Stimulated activated naive B cell treated with anti-CD40 and anti-IgM and Interleukin-4, amounts not matched to agents 10 μg/mL and 1 μg/mL and 100 μg/mL, for 72 hours (primary cell): ENCODE results near the gene TCEA3.
"Not testable (repeated sequence)": the region's sequence is repeated elsewhere in the genome, so short reads cannot be mapped to it uniquely, and the experiment has no call there.

Experiments used
- ATAC-seq, 2 donors: fragments of 150-1000 bp; cut with Tn5 transposase; replicated peaks; 2 replicates each; pipeline ENCODE4 v1.10.0; 2021; ENCODE audit warnings: moderate library complexity in 1 of 2
- DNase-seq: peaks from one replicate; pipeline ENCODE4 v3.0.0; 2021
- H3K27ac Mint-ChIP-seq: one replicate; pipeline ENCODE4 v1.8.0; 2022; ENCODE audit warnings: mild to moderate bottlenecking, mixed read lengths
- H3K27me3 Mint-ChIP-seq, 2 donors: one replicate each; pipeline ENCODE4 v1.8.0; 2022; ENCODE audit warnings: mixed read lengths in 2 of 2
- H3K36me3 Mint-ChIP-seq, 2 donors: one replicate each; pipeline ENCODE4 v1.8.0; 2022; ENCODE audit warnings: mixed read lengths in 2 of 2, mild to moderate bottlenecking in 1 of 2
- H3K4me1 Mint-ChIP-seq, 2 donors: one replicate each; pipeline ENCODE4 v1.8.0; 2022; ENCODE audit warnings: mixed read lengths in 2 of 2, mild to moderate bottlenecking in 1 of 2
- H3K4me3 Mint-ChIP-seq, 2 donors: one replicate each; pipeline ENCODE4 v1.8.0; 2022; ENCODE audit warnings: mild to moderate bottlenecking in 2 of 2, mixed read lengths in 2 of 2, moderate library complexity in 1 of 2
- H3K9me3 Mint-ChIP-seq, 2 donors: one replicate each; pipeline ENCODE4 v1.8.0; 2022; ENCODE audit warnings: mixed read lengths in 2 of 2, mild to moderate bottlenecking in 1 of 2

TCEA3 gene

GRCh38 chr1:23381233-23381885 is 43.2 kb downstream of the TCEA3 start:
- Mint-ChIP-seq H3K27ac (no peak overlapping the region), H3K4me1 (peaks cover 4 to 6% of the 10 kb centered on the region in 2 donors), H3K9me3 (no peaks in the 10 kb centered on the region), H3K4me3 (no peak overlapping the region), H3K27me3 (no peaks in the 10 kb centered on the region), H3K36me3 (no peaks in the 10 kb centered on the region)
- DNase-seq (no peak), ATAC-seq (no peak)

- Mint-ChIP-seq H3K4me1 (peaks cover 4 to 6% of the 10 kb centered on the region in 2 donors), H3K27ac (no peak overlapping the region), H3K27me3 (no peaks in the 10 kb centered on the region), H3K4me3 (no peak overlapping the region), H3K9me3 (no peaks in the 10 kb centered on the region), H3K36me3 (no peaks in the 10 kb centered on the region)
- DNase-seq = no peak
- ATAC-seq = no peak
Measured at GRCh38 chr1:23380719-23381118, 43.8 kb downstream of the TCEA3 start.

GRCh38 chr1:23380236-23380635 is 44.3 kb downstream of the TCEA3 start:
- H3K4me3 Mint-ChIP-seq, ATAC-seq, H3K27ac Mint-ChIP-seq, H3K9me3 Mint-ChIP-seq, H3K4me1 Mint-ChIP-seq, H3K27me3 Mint-ChIP-seq, H3K36me3 Mint-ChIP-seq, DNase-seq: not testable (repeated sequence)

- H3K4me1 Mint-ChIP-seq = peaks cover 4 to 6% of the 10 kb centered on the region in 2 donors
- H3K9me3 Mint-ChIP-seq = no peaks in the 10 kb centered on the region
- ATAC-seq = no peak
- peaks cover 3 to 4% of the 10 kb centered on the region in 2 donors for H3K36me3 Mint-ChIP-seq
- no peak for DNase-seq
- no peak overlapping the region for H3K27ac Mint-ChIP-seq
- H3K4me3 Mint-ChIP-seq = no peak overlapping the region
- no peaks in the 10 kb centered on the region for H3K27me3 Mint-ChIP-seq
Measured at GRCh38 chr1:23376890-23377811, 47.4 kb downstream of the TCEA3 start.

- not testable (repeated sequence) for H3K4me3 Mint-ChIP-seq, H3K36me3 Mint-ChIP-seq, H3K9me3 Mint-ChIP-seq, DNase-seq, H3K27ac Mint-ChIP-seq, H3K27me3 Mint-ChIP-seq, ATAC-seq
- H3K4me1 Mint-ChIP-seq = peaks cover 13 to 21% of the 10 kb centered on the region in 2 donors
Measured at GRCh38 chr1:23374079-23374735, 50.3 kb downstream of the TCEA3 start.

GRCh38 chr1:23371987-23372880 is 52.3 kb downstream of the TCEA3 start:
- ATAC-seq = no peak
- no peaks in the 10 kb centered on the region for H3K27me3 Mint-ChIP-seq
- no peak overlapping the region for H3K4me3 Mint-ChIP-seq
- DNase-seq = no peak
- peaks cover 17 to 30% of the 10 kb centered on the region in 2 donors for H3K4me1 Mint-ChIP-seq
- H3K9me3 Mint-ChIP-seq = no peaks in the 10 kb centered on the region
- H3K27ac Mint-ChIP-seq = no peak overlapping the region
- H3K36me3 Mint-ChIP-seq = peaks cover 6 to 9% of the 10 kb centered on the region in 2 donors

- Mint-ChIP-seq H3K27me3 (no peaks in the 10 kb centered on the region), H3K36me3 (peaks cover 7 to 16% of the 10 kb centered on the region in 2 donors), H3K4me1 (peaks cover 22 to 43% of the 10 kb centered on the region in 2 donors), H3K9me3 (no peaks in the 10 kb centered on the region), H3K4me3 (no peak overlapping the region), H3K27ac (no peak overlapping the region)
- ATAC-seq (no peak), DNase-seq (no peak)
Measured at GRCh38 chr1:23370709-23371584, 53.6 kb downstream of the TCEA3 start.

GRCh38 chr1:23370330-23370708 is 54.2 kb downstream of the TCEA3 start:
- no peak overlapping the region for H3K27ac Mint-ChIP-seq
- no peak for DNase-seq
- no peaks in the 10 kb centered on the region for H3K9me3 Mint-ChIP-seq
- peaks cover 22 to 43% of the 10 kb centered on the region in 2 donors for H3K4me1 Mint-ChIP-seq
- H3K36me3 Mint-ChIP-seq = peaks cover 8 to 18% of the 10 kb centered on the region in 2 donors
- no peak overlapping the region for H3K4me3 Mint-ChIP-seq
- ATAC-seq = no peak
- no peaks in the 10 kb centered on the region for H3K27me3 Mint-ChIP-seq

GRCh38 chr1:23369335-23370013 is 55.1 kb downstream of the TCEA3 start, which contains the start of gene ZNF436:
ZNF436 (minus strand) TSS chr1:23369836; CDS start chr1:23368005, 1,831 bp downstream.
- DNase-seq = peak; percentile 3
- H3K36me3 Mint-ChIP-seq = peaks cover 12 to 24% of the 10 kb centered on the region in 2 donors
- no peaks in the 10 kb centered on the region for H3K27me3 Mint-ChIP-seq
- H3K27ac Mint-ChIP-seq = peak within 1 kb of the TSS; percentile 98
- no peaks in the 10 kb centered on the region for H3K9me3 Mint-ChIP-seq
- ATAC-seq = no peak
- H3K4me1 Mint-ChIP-seq = peaks cover 22 to 43% of the 10 kb centered on the region in 2 donors
- H3K4me3 Mint-ChIP-seq = peak within 1 kb of the TSS; percentile 98 to 99

- ATAC-seq (peak; percentile 75 to 81), DNase-seq (peak; percentile 84)
- peak overlapping the region; percentile 98 for H3K27ac Mint-ChIP-seq
- peaks cover 22 to 43% of the 10 kb centered on the region in 2 donors for H3K4me1 Mint-ChIP-seq
- peaks cover 14 to 28% of the 10 kb centered on the region in 2 donors for H3K36me3 Mint-ChIP-seq
- no peaks in the 10 kb centered on the region for H3K27me3 Mint-ChIP-seq
- H3K4me3 Mint-ChIP-seq = peak overlapping the region; percentile 98 to 99
- H3K9me3 Mint-ChIP-seq = no peaks in the 10 kb centered on the region
Measured at GRCh38 chr1:23368562-23369334, 55.8 kb downstream of the TCEA3 start.

GRCh38 chr1:23367791-23368561 is 56.6 kb downstream of the TCEA3 start:
- H3K36me3 Mint-ChIP-seq = peaks cover 22 to 34% of the 10 kb centered on the region in 2 donors
- ATAC-seq (peak; percentile 94), DNase-seq (peak; percentile 98)
- peaks cover 22 to 43% of the 10 kb centered on the region in 2 donors for H3K4me1 Mint-ChIP-seq
- peaks cover 1% of the 10 kb centered on the region in 2 donors for H3K9me3 Mint-ChIP-seq
- H3K27me3 Mint-ChIP-seq = no peaks in the 10 kb centered on the region
- H3K27ac Mint-ChIP-seq = peak overlapping the region; percentile 98
- H3K4me3 Mint-ChIP-seq = peak overlapping the region; percentile 98 to 99
